ENCODE measurements around the gene SAFB2. TPM values are rescaled to one million over a fixed set of nuclear protein-coding genes. Genes with fewer than 3 reads are reported as not detected.

The SAFB2 gene
- total and polyA plus RNA-seq, 10 of the 15 experiments (the other 5 are each of a cell fraction or from before 2014, with no cell fraction given): 4.5 to 89.2 (median 42.9) TPM

DNA sequence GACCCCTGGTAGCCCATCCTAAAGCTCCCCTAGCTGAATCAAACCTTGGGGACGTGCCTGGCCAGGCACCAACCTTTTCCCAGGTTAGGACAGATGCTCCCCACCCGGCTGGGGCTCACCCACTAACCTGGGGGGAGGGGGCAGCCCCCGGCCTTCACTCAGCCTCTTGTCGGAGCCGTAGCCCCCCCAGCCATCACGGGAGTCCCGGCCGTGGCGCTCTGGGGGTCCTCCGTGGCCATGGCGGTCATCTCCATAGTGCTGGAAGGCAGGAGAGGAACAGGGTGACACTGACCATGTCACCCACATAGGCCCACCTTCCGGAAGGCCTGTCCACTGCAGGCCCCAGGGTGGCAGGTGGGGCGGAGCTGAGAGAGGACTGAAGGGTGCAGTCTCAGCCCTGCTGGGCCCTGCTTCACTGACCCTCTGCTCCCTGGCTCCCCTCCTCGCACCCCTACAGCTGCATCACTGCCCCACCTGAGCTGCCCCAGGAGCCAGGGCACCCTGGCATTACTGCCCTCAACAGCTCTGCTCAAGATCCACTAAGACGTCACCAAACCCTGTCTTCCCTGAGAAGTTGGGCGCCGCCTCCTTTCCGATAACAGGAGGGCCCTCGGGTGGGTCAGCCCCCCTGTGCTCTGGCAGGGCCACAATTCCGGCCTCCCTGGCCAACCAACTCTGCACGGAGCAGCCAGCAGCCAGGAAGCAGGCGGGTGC is 32.3 kb downstream of the SAFB2 start:
- no TSS peak for BruUV-seq (replicated peaks)
- intact Hi-C loops (cut with micrococcal nuclease; ENCODE audit: unreplicated experiment): no loop called here
- no peak for ATAC-seq

More for the DNA sequence above, 32.3 kb downstream of the SAFB2 start:
- DNase-seq (ENCODE audit: low read depth, low spot score) (no peak), FAIRE-seq (no peak)
- Histone ChIP-seq H4K20me1 (ENCODE audit: control insufficient read depth, insufficient read depth) (peaks cover 3% of the 10 kb centered on the region; the same call in 1 of the 2 replicates), H3K4me3 (no peak overlapping the region), H3K27ac (ENCODE audit: control insufficient read depth, insufficient read depth) (no peak overlapping the region), H3K9me3 (replicated peaks; ENCODE audit: control insufficient read depth, insufficient read depth, low read length) (no peaks in the 10 kb centered on the region), H2AFZ (ENCODE audit: control insufficient read depth, low read depth, low read length) (no peak overlapping the region), H3K4me2 (ENCODE audit: control insufficient read depth, insufficient read depth) (no peak overlapping the region), H3K79me2 (ENCODE audit: control insufficient read depth, insufficient read depth, low read length) (no peaks in the 10 kb centered on the region), H3K9ac (ENCODE audit: control insufficient read depth, insufficient read depth, low read length) (no peak overlapping the region), H3K4me1 (ENCODE audit: control insufficient read depth, insufficient read depth, low read length) (peaks cover 5% of the 10 kb centered on the region), H3K36me3 (ENCODE audit: control insufficient read depth in 2 of 2, insufficient read depth in 2 of 2, low read length in 1 of 2) (peaks cover 26 to 64% of the 10 kb centered on the region in 2 experiments), H3K27me3 (replicated peaks in 1 of 2; ENCODE audit: control insufficient read depth in 2 of 2, insufficient read depth in 2 of 2, low read length in 1 of 2) (no peaks in the 10 kb centered on the region)
- RAD21 ChIA-PET (ENCODE audit: unreplicated experiment): no interaction called here
- SMC1A ChIA-PET (ENCODE audit: uncharacterized antibody, unreplicated experiment): no interaction called here
- CTCF ChIA-PET: interaction anchor here (1.1 kb wide), 1 partner anchor 11 kb away, joined by 3 read pairs; no protein-coding TSS in a partner anchor
- 95% methylated on average over 22 of the region's 22 CpGs for WGBS (ENCODE audit: insufficient coverage, insufficient replicate concordance, low lambda C conversion rate, missing lambda C conversion rate)
- TF ChIP-seq, protein P1, sequence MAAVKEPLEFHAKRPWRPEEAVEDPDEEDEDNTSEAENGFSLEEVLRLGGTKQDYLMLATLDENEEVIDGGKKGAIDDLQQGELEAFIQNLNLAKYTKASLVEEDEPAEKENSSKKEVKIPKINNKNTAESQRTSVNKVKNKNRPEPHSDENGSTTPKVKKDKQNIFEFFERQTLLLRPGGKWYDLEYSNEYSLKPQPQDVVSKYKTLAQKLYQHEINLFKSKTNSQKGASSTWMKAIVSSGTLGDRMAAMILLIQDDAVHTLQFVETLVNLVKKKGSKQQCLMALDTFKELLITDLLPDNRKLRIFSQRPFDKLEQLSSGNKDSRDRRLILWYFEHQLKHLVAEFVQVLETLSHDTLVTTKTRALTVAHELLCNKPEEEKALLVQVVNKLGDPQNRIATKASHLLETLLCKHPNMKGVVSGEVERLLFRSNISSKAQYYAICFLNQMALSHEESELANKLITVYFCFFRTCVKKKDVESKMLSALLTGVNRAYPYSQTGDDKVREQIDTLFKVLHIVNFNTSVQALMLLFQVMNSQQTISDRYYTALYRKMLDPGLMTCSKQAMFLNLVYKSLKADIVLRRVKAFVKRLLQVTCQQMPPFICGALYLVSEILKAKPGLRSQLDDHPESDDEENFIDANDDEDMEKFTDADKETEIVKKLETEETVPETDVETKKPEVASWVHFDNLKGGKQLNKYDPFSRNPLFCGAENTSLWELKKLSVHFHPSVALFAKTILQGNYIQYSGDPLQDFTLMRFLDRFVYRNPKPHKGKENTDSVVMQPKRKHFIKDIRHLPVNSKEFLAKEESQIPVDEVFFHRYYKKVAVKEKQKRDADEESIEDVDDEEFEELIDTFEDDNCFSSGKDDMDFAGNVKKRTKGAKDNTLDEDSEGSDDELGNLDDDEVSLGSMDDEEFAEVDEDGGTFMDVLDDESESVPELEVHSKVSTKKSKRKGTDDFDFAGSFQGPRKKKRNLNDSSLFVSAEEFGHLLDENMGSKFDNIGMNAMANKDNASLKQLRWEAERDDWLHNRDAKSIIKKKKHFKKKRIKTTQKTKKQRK (IDR thresholded peaks at IDR 0.05; ENCODE audit: low read depth, low read length): no peak
- POLR2A ChIA-PET: no interaction called here
- in situ Hi-C loops (cut with MboI): no loop called here
